GM19025 (cell line): ENCODE measurements around the gene GDE1.
"Not testable (repeated sequence)": the region's sequence is repeated elsewhere in the genome, so short reads cannot be mapped to it uniquely, and the experiment has no call there.

Source experiments
- ATAC-seq: cut with Tn5 transposase; IDR thresholded peaks from one replicate; pipeline ENCODE4 v1.9.1; 2021; ENCODE audit warnings: mild to moderate bottlenecking, low read depth, moderate library complexity; ENCODE audit not compliant: unreplicated experiment

The GDE1 gene, protein sequence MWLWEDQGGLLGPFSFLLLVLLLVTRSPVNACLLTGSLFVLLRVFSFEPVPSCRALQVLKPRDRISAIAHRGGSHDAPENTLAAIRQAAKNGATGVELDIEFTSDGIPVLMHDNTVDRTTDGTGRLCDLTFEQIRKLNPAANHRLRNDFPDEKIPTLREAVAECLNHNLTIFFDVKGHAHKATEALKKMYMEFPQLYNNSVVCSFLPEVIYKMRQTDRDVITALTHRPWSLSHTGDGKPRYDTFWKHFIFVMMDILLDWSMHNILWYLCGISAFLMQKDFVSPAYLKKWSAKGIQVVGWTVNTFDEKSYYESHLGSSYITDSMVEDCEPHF

DNA sequence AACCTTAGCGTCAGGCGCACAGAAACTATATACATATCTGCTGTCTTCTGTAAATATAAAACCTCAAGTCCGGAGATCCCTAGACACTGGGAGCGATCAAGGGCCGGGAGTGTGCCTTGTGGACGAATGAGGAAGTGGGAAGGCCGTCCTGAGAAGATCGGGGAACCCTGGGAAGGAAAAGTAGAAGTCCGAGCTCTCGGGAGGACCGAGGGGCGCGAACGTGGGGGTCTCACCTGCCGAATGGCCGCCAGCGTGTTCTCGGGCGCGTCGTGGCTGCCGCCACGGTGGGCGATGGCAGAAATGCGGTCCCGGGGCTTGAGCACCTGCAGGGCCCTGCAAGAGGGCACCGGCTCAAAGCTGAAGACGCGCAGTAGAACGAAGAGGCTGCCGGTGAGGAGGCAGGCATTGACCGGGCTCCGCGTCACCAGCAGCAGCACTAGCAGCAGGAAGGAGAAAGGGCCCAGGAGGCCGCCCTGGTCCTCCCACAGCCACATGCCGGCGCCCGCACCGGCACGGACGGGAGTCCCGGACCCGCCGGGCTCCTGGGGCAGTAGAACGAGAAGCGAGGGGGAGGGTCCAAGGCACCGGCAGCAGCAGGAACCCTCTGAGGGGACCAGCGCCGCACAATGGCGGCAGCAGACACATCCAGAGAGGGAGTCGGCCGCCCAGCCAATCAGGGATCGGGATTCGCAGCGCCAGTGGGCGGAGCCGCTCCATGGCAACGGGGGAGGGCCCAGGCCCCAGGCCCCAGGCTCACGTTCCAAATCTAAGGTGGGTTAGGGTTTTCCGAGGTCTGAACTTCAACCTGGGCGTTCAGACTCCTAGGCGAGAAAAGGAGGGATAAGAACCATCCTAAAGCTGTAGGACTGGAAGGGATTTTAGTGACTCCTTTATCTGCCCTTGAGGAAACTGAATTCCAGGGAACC lies at the start of gene GDE1:
Gene GDE1 (minus strand): TSS at position 628 of the 926 bp plus-strand sequence. CDS start 134 bp downstream, at position 494.
- ATAC-seq = peak; percentile 78

DNA sequence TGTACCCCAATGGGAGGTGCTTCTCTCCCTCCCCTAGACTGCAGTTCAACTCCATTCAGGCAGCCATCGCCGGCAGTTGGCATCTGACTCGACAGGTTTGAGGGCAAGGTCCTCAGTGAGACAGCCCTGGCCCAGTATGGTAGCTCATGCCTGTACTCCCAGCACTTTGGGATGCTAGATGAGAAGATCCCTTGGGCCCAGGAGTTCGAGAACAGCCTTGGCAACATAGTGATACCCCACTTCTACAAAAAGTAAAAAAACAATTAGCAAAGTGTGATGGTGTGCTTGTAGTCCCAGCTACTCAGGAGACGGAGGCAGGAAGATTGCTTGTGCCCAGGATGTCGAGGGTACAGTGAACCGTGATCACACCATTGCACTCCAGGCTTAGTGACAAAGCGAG lies 45.7 kb upstream of the GDE1 start:
- ATAC-seq = no peak

DNA sequence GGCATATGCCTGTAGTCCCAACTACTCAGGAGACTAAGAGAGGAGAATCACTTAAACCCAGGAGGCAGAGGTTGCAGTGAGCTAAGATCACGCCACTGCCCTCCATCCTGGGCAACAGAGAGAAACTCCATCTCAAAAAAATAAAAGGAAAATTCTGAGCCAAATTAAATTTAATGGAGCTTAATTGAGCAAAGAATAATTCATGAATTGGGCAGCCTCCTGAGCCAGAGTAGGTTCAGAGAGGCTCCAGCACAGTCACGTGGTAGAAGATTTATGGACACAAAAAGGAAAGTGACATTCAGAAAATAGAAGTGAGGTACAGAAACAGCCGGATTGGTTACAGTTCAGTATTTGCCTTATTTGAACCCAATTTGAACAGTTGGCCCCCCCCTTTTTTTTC lies 44.5 kb upstream of the GDE1 start:
- no peak for ATAC-seq

DNA sequence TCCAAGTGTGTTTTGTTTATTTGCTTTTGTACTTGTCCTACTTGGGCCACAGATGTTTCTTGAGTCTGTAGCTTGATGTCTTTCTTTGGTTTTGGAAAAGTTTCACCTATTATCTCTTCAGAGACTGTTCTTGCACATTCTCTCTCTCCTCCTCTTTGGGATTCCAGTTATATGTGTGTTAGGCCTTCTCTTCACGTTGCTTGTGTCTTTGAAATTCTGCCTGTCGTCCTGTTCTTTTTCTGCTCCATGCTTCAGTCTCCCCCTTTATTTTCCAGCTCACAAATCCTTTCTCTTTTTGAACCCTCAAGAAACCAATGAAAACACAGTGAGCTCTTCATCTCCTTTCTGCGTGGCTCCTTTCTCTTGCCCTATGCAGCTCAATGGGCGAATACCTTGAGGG lies 41.5 kb upstream of the GDE1 start:
- no peak for ATAC-seq

DNA sequence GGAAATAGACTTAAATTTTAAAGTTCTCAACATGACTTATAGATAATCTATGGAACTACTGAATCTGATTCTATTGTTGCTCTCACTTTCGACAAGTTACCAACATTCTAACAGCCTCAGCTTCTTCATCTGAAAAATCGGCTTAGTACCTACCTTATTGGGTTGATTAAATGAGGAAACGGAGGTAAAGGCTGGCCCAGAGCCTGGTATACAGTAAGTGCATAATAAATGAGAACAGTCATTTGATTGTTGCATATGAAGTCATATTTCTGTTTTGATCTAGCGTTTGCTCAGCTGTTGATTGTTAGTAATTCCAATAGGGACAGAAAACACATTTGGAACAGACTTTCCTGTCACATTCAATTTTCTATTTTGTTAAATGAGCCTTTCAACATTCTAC lies 38.2 kb upstream of the GDE1 start:
- ATAC-seq = no peak

DNA sequence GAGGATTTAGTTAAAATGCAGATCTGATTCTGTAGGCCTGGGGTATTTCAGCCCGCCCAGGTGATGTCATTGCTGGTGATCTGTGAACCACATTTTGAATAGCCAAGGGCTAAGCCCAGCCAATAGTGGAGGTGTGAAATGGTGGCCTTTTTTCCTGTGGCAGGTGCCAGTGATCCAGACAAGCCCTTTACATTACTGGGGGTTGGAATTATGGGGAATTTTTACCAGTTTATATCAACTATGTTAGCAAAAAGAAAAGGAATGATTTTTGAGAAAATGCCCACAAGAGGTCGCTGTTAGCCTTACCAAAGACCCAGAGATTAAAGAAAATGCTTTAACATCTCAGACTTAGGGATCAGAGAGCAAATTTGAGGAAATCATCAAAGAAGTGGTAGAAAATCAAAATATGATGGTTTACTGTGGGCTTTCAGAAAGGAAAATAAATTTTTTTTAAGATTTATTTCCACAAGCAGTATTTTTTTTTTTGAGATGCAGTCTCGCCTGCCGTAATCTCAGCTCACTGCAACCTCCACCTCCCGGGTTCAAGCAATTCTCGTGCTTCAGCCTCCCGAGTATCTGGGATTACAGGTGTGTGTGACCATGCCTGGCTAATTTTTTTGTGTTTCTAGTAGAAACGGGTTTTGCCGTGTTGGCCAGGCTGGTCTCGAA lies 37.5 kb upstream of the GDE1 start:
- no peak for ATAC-seq

DNA sequence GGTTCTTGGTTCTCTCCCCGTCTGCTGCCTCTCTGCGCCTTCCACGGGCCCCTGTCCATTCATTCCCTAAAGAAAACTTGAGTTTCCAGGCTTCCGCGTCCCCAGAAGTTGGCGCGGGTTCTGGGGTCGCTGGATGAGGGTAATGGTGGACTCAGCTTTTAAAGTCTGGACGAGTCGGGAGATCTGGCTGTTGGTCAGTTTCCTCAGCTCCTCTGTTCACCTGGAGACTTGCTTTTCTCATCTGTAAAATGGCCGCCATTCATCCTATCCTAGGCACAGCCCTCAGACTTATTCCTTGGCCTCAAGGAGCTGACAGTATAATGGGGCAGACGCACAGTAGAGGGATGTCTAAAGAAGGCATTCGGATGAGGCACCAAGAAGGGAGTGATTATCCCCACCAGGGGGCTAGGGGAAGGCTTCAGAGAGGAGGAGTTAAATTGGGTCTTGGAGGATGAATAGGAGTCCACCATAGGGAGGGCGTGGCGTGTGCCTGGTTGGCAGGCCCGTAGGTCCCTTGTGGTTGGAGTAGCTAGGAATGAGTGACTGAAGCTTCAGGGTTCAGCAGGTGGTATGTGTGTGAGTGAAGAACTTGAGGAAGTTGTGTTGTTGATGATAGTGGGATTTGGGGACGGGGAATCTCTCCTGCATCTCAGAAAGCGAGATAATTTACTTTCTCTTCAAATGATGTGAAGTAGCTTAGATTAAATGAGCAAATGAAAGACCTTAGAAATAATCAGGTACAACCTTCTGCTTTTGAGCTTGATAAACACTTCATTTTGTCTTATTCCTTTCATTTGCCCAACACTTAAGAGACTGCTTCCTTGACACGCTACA lies 34.3 kb upstream of the GDE1 start:
- no peak for ATAC-seq

DNA sequence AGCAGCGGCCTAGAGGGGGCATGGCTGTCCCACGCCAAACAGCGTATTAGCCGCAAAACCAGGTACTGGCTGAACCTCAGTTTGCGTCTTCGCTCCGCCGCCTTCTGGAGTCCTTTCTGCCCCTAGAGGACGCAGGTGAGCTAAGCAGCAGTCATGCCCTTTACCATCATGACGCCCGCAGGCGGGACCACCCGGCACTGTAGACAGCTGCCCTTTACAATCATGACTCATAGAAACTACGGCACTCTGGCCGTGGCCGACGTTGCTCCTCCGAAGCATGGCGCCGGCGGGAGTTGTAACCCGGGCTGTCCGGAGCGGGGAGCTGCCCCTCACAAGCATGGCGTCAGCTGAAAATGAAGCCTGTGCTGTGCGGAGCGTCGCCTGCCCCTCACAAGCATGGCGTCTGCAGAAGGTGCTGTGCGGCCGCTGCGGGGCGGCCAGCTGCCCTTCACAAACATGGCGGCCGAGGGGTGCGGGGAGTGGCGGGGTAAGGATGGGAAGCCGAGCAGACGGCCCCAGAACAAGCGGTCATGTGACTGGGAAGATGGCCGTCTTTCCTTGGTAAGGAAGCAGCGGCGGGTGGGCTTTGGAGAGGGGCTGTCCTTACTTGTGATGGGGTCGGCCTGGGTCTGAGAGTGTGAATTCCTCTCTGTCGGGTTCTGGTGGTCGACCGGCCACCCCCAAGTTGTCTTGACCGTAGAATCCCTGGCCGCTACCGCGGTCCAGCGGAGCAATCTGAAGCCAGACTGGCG lies 33.5 kb upstream of the GDE1 start, which contains the start of gene VPS35L:
Gene VPS35L (plus strand): TSS at position 518 of the 752 bp plus-strand sequence. CDS start 27 bp downstream, at position 545.
- peak; percentile 96 for ATAC-seq

DNA sequence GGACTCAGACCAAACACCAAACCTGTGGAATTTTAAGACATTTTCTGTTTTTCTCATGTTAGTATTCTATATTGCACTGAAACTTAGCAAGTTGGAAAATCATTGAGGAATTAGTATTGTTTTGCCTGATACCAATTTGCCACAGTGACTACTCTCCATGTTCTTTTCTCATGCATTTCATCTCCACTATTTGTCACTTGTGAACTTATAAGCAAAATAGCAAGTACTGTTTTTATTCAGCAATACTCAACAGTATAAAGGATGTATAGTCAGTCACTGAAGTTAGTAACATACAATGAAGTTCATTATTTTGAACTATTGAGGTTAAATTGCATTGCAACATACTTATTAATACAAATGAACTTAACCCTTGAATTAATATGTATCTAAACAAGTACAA lies 27.8 kb upstream of the GDE1 start:
- no peak for ATAC-seq

DNA sequence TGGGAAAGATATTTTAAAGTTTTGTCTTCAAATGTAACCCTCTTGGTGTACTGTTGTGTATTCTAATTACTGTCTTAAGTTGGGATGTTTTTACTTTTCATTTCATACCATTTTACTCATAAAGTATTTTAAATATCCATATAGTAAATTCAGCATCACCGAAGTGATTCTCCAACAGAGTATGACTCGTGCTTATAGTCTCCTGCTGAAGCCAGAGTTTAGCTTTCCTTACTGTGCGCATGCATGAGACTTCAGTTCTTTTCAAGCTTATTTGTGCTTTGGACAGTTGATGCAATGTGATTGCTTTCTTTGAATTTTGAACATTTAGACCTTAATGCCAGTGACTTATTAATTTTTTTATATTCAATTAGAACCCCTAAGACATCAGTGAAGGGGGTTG lies 26.2 kb upstream of the GDE1 start:
- no peak for ATAC-seq

DNA sequence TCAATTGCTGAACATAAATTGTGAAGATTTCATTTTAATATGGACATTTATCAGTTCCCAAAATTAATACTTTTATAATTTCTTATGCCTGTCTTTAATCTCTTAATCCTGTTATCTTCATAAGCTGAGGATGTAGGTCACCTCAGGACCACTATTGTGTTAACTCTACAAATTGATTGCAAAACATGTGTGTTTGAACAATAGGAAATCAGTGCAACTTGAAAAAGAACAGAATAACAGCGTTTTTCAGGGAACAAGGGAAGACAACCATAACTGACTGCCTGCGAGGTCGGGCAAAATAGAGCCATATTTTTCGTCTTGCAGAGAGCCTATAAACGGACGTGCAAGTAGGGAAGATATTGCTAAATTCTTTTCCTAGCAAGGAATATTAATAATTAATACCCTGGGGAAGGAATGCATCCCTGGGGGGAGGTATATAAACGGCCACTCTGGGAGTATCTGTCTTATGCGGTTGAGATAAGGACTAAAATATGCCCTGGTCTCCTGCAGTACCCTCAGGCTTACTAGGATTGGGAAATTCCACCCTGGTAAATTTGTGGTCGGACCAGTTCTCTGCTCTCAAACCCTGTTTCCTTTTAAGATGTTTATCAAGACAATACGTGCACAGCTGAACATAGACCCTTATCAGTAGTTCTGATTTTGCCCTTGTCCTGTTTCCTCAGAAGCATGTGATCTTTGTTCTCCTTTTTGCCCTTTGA lies 21.5 kb upstream of the GDE1 start:
- not testable (repeated sequence) for ATAC-seq

DNA sequence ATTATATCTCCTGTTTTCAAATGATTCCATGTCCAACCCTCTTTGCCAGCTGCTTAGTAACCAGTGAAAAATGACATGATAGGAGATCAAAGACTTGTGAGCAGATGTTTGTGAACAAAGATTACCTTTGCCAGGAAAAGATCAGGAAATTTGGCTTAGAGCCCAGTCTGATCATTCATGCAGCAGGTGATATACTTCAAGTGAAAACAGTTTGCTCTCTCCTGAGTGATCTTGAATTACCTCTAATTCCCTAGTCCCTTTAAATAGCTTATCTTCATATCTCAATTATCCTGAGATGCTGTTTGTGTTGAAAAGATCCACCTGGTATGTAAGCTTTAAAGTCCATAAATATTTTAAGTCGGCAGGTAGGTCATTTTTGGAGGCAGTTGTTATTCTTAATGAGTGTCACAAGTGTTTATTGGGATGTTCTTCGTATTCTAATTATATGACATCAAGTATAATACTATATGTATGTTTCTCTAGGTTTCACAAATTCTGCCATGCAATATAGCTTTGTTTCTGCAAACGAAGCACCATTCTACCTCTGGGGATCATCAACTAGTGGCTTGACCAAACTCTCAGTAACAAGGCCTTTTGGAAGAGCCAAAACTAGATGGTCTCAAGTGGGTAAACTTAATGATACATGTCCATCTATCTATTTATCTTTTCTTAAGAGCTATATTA lies 20.4 kb upstream of the GDE1 start:
- no peak for ATAC-seq

DNA sequence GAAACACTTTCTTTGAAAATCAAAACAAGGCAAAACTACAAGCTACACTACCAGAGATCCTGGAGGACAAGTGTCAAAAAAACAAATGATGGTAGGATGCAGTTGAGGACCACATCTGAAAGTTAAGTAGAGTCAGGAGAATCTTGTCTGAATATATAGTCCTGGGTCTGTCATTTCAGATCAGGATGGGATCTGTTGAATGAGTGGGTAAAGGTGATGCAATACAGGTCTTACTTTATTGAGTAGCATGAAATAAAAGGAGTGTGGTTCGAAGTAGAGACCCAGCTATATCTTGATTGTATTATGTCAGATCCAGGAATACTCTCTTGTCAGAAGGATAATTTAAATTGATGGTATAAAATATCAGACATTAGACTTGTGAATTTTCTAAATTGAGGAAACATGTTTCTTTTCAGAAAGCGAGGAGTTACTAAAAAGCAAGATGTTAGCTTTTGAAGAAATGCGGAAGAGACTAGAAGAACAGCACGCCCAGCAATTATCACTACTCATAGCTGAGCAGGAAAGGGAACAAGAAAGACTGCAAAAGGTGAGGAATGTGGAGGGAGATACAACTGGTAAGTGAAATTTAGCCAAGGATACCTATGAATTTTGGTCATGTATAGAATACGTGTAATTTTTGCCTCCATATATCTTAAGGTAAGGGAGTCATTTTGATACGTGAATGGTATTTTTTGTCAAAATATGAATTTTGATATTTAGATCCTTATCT lies 18.5 kb upstream of the GDE1 start:
- ATAC-seq = no peak

DNA sequence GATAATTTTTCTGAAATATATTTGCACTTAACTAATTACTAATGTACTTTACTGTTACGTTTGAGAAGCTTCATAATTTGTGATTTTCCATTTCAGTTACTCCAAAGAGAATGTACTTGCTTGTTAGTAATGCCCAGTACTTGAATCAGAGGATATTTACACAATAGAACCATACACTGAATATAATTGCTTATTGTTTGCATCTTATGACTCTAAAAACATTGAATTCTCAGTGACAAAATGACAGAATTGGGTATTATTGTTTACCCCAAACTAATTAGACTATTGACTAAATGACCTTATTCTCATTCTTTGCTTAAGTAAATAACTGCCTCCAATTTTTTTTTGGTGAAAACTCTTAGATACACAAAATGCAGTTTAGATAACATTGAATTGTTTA lies 10.7 kb upstream of the GDE1 start:
- ATAC-seq = no peak

DNA sequence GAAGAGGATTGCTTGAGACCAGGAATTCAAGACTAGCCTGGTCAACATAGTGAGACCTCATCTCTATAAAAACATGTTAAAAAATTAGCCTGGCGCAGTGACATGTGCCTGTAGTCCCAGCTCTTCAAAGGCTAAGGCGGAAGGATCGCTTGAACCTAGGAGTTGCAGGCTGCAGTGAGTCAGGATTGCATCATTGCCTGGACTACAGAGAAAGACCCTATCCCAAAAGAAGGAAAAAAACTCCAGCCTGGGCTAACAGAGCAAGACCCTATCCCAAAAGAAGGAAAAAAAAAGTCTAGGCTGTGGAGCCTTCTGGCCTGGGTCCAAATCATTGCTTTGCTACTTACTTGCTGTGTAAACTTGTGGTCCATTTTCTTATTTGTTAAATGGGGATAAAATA lies 6.8 kb upstream of the GDE1 start:
- no peak for ATAC-seq

DNA sequence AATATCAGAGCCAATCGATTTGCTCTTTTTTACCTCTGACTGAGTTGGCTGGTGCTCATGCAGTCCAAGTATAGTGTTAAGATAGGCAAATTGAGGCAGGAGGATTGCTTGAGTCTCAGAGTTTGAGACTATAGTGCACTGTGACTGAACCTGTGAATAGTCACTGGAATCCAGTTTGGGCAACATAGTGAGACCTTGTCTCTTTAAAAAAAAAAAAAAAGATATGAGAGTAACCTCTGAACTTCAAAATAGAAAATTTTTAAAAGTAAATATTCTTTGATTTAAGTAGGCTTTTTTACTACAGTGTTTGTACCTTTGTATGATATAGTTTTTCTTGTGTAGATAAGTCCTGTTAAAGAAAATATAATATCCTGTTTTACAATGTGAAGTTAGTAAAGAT lies 5.3 kb upstream of the GDE1 start:
- no peak for ATAC-seq

DNA sequence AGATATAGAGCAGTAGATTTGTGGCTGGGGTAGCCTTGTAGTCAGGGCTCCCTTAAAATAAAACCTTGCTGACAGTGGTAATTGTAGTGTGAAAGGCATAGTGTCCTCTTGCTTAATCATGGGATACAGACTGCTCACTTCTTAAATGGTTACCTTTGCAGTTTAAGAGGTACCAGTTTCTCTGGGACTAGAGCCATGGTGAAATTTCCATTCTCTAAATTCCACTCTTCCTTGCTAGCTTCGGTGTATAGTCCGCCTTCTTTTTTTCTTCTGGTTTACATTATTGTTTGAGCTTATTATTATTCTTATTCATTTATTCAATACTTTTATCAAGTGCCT lies 3.5 kb upstream of the GDE1 start:
- ATAC-seq = no peak
